ENCODE results near the gene MMP8. TPM values are rescaled to one million over a fixed set of nuclear protein-coding genes. Genes with fewer than 3 reads are reported as not detected.

MMP8 gene
- total and polyA plus RNA-seq, 10 of the 15 experiments (the other 5 are each of a cell fraction or from before 2014, with no cell fraction given): 0.01 TPM; not detected in 9

DNA sequence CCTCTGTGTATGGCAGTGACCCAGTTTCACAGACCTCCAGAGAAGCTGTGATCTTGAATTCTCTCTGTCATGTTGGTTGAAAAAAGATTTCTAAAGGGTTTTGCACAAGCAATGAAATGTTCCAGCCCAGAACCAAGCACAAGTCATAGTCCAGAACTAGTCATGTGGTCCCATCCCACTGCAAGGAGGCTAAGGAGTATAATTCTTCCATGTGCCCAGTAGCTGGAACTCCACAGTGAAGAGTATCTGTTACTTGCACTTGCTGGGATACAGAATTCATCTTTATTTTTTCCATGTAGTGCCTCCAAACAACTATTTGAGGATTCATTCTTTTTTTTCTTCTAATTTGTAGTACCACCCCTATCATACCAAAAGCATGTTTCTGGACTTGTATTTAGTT lies 9.9 kb upstream of the MMP8 start:
- SMC1A ChIA-PET (ENCODE audit: uncharacterized antibody, unreplicated experiment): interaction anchor here (1.2 to 2.8 kb wide), 5 partner anchors 96 to 212 kb away, joined by 3 to 10 read pairs (median 3); no protein-coding TSS in a partner anchor
- H3K9ac ChIP-seq (ENCODE audit: control insufficient read depth, insufficient read depth, low read length): no peak overlapping the region
- no peaks in the 10 kb centered on the region; the same call in 2 of the 3 replicates for H3K9me3 ChIP-seq (replicated peaks; ENCODE audit: control insufficient read depth, insufficient read depth, low read length)
- no peak overlapping the region for H2AFZ ChIP-seq (ENCODE audit: control insufficient read depth, low read depth, low read length)
- TF ChIP-seq SREBF2 (IDR thresholded peaks at IDR 0.05; ENCODE audit: low read length) (no peak), EGR1 (IDR thresholded peaks at IDR 0.05; ENCODE audit: borderline replicate concordance in 1 of 2, low read depth in 2 of 2, low read length in 2 of 2) (no peak), ZNF207 (IDR thresholded peaks at IDR 0.05; ENCODE audit: borderline replicate concordance) (no peak), RUNX3 (IDR thresholded peaks at IDR 0.05; ENCODE audit: low read length) (no peak), MYB (IDR thresholded peaks at IDR 0.05; ENCODE audit: borderline replicate concordance, low read depth, low read length) (no peak), BHLHE40 (IDR thresholded peaks at IDR 0.05; ENCODE audit: borderline replicate concordance in 1 of 2, low read depth in 2 of 2, low read length in 1 of 2) (no peak), STAT3 (IDR thresholded peaks at IDR 0.05; ENCODE audit: low read depth, low read length) (no peak), RAD51 (IDR thresholded peaks at IDR 0.05) (no peak), CEBPB (IDR thresholded peaks at IDR 0.05; ENCODE audit: borderline replicate concordance in 1 of 2, low read depth in 2 of 2, low read length in 2 of 2) (no peak), PML (IDR thresholded peaks at IDR 0.05; ENCODE audit: low read length) (no peak), ZNF217 (IDR thresholded peaks at IDR 0.05) (no peak)
- TF ChIP-seq, protein P1, sequence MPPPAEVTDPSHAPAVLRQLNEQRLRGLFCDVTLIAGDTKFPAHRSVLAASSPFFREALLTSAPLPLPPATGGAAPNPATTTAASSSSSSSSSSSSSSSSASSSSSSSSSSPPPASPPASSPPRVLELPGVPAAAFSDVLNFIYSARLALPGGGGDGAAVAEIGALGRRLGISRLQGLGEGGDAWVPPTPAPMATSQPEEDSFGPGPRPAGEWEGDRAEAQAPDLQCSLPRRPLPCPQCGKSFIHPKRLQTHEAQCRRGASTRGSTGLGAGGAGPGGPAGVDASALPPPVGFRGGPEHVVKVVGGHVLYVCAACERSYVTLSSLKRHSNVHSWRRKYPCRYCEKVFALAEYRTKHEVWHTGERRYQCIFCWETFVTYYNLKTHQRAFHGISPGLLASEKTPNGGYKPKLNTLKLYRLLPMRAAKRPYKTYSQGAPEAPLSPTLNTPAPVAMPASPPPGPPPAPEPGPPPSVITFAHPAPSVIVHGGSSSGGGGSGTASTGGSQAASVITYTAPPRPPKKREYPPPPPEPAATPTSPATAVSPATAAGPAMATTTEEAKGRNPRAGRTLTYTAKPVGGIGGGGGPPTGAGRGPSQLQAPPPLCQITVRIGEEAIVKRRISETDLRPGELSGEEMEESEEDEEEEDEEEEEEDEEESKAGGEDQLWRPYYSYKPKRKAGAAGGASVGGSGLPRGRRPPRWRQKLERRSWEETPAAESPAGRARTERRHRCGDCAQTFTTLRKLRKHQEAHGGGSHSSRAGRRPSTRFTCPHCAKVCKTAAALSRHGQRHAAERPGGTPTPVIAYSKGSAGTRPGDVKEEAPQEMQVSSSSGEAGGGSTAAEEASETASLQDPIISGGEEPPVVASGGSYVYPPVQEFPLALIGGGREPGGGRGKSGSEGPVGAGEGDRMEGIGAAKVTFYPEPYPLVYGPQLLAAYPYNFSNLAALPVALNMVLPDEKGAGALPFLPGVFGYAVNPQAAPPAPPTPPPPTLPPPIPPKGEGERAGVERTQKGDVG (CRISPR knock-in tag; IDR thresholded peaks at IDR 0.05): no peak
- TF ChIP-seq, protein P2, sequence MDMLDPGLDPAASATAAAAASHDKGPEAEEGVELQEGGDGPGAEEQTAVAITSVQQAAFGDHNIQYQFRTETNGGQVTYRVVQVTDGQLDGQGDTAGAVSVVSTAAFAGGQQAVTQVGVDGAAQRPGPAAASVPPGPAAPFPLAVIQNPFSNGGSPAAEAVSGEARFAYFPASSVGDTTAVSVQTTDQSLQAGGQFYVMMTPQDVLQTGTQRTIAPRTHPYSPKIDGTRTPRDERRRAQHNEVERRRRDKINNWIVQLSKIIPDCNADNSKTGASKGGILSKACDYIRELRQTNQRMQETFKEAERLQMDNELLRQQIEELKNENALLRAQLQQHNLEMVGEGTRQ (IDR thresholded peaks at IDR 0.05; ENCODE audit: borderline replicate concordance, low read depth, low read length): no peak
- TF ChIP-seq, protein P3, sequence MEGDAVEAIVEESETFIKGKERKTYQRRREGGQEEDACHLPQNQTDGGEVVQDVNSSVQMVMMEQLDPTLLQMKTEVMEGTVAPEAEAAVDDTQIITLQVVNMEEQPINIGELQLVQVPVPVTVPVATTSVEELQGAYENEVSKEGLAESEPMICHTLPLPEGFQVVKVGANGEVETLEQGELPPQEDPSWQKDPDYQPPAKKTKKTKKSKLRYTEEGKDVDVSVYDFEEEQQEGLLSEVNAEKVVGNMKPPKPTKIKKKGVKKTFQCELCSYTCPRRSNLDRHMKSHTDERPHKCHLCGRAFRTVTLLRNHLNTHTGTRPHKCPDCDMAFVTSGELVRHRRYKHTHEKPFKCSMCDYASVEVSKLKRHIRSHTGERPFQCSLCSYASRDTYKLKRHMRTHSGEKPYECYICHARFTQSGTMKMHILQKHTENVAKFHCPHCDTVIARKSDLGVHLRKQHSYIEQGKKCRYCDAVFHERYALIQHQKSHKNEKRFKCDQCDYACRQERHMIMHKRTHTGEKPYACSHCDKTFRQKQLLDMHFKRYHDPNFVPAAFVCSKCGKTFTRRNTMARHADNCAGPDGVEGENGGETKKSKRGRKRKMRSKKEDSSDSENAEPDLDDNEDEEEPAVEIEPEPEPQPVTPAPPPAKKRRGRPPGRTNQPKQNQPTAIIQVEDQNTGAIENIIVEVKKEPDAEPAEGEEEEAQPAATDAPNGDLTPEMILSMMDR (IDR thresholded peaks at IDR 0.05 in 2 of 3, conservative IDR thresholded peaks at IDR 0.05 in 1 of 3; ENCODE audit: control insufficient read depth in 2 of 3, extremely low read depth in 1 of 3, insufficient read depth in 1 of 3, low read depth in 3 of 3, low read length in 3 of 3): no peak
- TF ChIP-seq, protein P4, sequence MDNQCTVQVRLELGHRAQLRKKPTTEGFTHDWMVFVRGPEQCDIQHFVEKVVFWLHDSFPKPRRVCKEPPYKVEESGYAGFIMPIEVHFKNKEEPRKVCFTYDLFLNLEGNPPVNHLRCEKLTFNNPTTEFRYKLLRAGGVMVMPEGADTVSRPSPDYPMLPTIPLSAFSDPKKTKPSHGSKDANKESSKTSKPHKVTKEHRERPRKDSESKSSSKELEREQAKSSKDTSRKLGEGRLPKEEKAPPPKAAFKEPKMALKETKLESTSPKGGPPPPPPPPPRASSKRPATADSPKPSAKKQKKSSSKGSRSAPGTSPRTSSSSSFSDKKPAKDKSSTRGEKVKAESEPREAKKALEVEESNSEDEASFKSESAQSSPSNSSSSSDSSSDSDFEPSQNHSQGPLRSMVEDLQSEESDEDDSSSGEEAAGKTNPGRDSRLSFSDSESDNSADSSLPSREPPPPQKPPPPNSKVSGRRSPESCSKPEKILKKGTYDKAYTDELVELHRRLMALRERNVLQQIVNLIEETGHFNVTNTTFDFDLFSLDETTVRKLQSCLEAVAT (IDR thresholded peaks at IDR 0.05): no peak
- CTCF ChIA-PET: interaction anchor here (0.6 to 4.1 kb wide), 13 partner anchors 29 to 1802 kb away, joined by 3 to 19 read pairs (median 4); partner anchors contain the start of genes MMP10 and MMP27
- BruUV-seq (replicated peaks): no TSS peak
- H4K20me1 ChIP-seq (ENCODE audit: control insufficient read depth, insufficient read depth): no peaks in the 10 kb centered on the region
- in situ Hi-C loops (cut with MboI) (loop anchor here (10.0 kb wide), 1 partner anchor 210 kb away; no protein-coding TSS in a partner anchor), intact Hi-C loops (cut with micrococcal nuclease; ENCODE audit: unreplicated experiment) (no loop called here)
- no peak for FAIRE-seq
- POLR2A ChIA-PET: no interaction called here
- no peaks in the 10 kb centered on the region for H3K4me1 ChIP-seq (ENCODE audit: control insufficient read depth, insufficient read depth, low read length)
- no peak for DNase-seq (ENCODE audit: low read depth, low spot score)
- RAD21 ChIA-PET (ENCODE audit: unreplicated experiment): interaction anchor here (1.0 to 1.9 kb wide), 3 partner anchors 148 to 206 kb away, joined by 3 to 7 read pairs (median 3); no protein-coding TSS in a partner anchor
- no peaks in the 10 kb centered on the region for H3K36me3 ChIP-seq (ENCODE audit: control insufficient read depth in 2 of 2, insufficient read depth in 2 of 2, low read length in 1 of 2)
- no peak overlapping the region for H3K4me2 ChIP-seq (ENCODE audit: control insufficient read depth, insufficient read depth)
- H3K27me3 ChIP-seq (replicated peaks in 1 of 2; ENCODE audit: control insufficient read depth in 2 of 2, insufficient read depth in 2 of 2, low read length in 1 of 2): no peaks in the 10 kb centered on the region
- H3K27ac ChIP-seq (ENCODE audit: control insufficient read depth, insufficient read depth): no peak overlapping the region
- H3K79me2 ChIP-seq (ENCODE audit: control insufficient read depth, insufficient read depth, low read length): no peaks in the 10 kb centered on the region
- no peak overlapping the region for H3K4me3 ChIP-seq
- no peak for ATAC-seq

Measured in GM12878 (cell line).